NCI-H1417 treated with DMSO at 0.1 percent for 48 hours (cell line): Measurements from ENCODE around the gene PRICKLE1.
"Not testable (repeated sequence)": the region's sequence is repeated elsewhere in the genome, so short reads cannot be mapped to it uniquely, and the experiment has no call there.

ENCODE experiments used
- DNase-seq: peaks from one replicate; lab custom pipeline; 2025; lab: John Stamatoyannopoulos, UW

Gene PRICKLE1

GRCh38 chr12:42556917-42557316 is 32.6 kb downstream of the PRICKLE1 start:
- DNase-seq: no peak

GRCh38 chr12:42552822-42553221 is 36.7 kb downstream of the PRICKLE1 start:
- no peak for DNase-seq

- DNase-seq: no peak
Observed at GRCh38 chr12:42550800-42551199, 38.7 kb downstream of the PRICKLE1 start.

- DNase-seq: no peak
Observed at GRCh38 chr12:42546709-42547108, 42.8 kb downstream of the PRICKLE1 start.

GRCh38 chr12:42541965-42542364 is 47.6 kb downstream of the PRICKLE1 start:
- no peak for DNase-seq

- DNase-seq: not testable (repeated sequence)
Observed at GRCh38 chr12:42541308-42541707, 48.2 kb downstream of the PRICKLE1 start.

GRCh38 chr12:42539696-42540095 is 49.9 kb downstream of the PRICKLE1 start:
- DNase-seq: no peak

GRCh38 chr12:42538203-42538602 is 51.3 kb downstream of the PRICKLE1 start:
- DNase-seq: no peak

GRCh38 chr12:42534184-42534838 is 55.2 kb downstream of the PRICKLE1 start:
- DNase-seq: no peak

GRCh38 chr12:42530284-42530683 is 59.3 kb downstream of the PRICKLE1 start:
- no peak for DNase-seq

- DNase-seq: no peak
Observed at GRCh38 chr12:42525444-42525843, 64.1 kb downstream of the PRICKLE1 start.

GRCh38 chr12:42524716-42525115 is 64.8 kb downstream of the PRICKLE1 start:
- no peak for DNase-seq

- DNase-seq: no peak
Observed at GRCh38 chr12:42516573-42516972, 73.0 kb downstream of the PRICKLE1 start.

- no peak for DNase-seq
Observed at GRCh38 chr12:42511656-42512055, 77.9 kb downstream of the PRICKLE1 start.

GRCh38 chr12:42510823-42511222 is 78.7 kb downstream of the PRICKLE1 start:
- DNase-seq: no peak

GRCh38 chr12:42508913-42509460 is 80.6 kb downstream of the PRICKLE1 start:
- DNase-seq: no peak

GRCh38 chr12:42507565-42507964 is 82.0 kb downstream of the PRICKLE1 start:
- no peak for DNase-seq

GRCh38 chr12:42507081-42507480 is 82.5 kb downstream of the PRICKLE1 start:
- DNase-seq: no peak

- DNase-seq: no peak
Observed at GRCh38 chr12:42504049-42504448, 85.5 kb downstream of the PRICKLE1 start.

- DNase-seq: no peak
Observed at GRCh38 chr12:42502682-42503081, 86.9 kb downstream of the PRICKLE1 start.

GRCh38 chr12:42498549-42499247 is 90.8 kb downstream of the PRICKLE1 start:
- no peak for DNase-seq

GRCh38 chr12:42496886-42497285 is 92.7 kb downstream of the PRICKLE1 start:
- DNase-seq: no peak

- DNase-seq: no peak
Observed at GRCh38 chr12:42495244-42495643, 94.3 kb downstream of the PRICKLE1 start.
